ENCODE data around the gene GPATCH4. TPM values are rescaled to one million over a fixed set of nuclear protein-coding genes. Genes with fewer than 3 reads are reported as not detected.
A peak's percentile ranks its signal among the peaks of the same experiment; 100 is the strongest.
"Not testable (repeated sequence)": the region's sequence is repeated elsewhere in the genome, so short reads cannot be mapped to it uniquely, and the experiment has no call there.

The GPATCH4 gene
- total RNA-seq, 1 donor from 2014 or later = 15.9 TPM

GRCh38 chr1:156631152-156631551 lies 29.9 kb upstream of the GPATCH4 start:
- ATAC-seq (ENCODE audit: poor library complexity); intact Hi-C loops (cut with DNase I); DNase-seq: not testable (repeated sequence)

- no peak for DNase-seq
- intact Hi-C loops (cut with DNase I) = no loop called here
- ATAC-seq (ENCODE audit: poor library complexity) = no peak
Measured at GRCh38 chr1:156629823-156630449, 28.7 kb upstream of the GPATCH4 start.

- no peak for DNase-seq
- intact Hi-C loops (cut with DNase I) = loop anchor here (1.0 kb wide), 1 partner anchor 30 kb away; no protein-coding TSS in a partner anchor
- no peak for ATAC-seq (ENCODE audit: poor library complexity)
Measured at GRCh38 chr1:156627313-156627880, 26.1 kb upstream of the GPATCH4 start.

- intact Hi-C loops (cut with DNase I) = no loop called here
- no peak for ATAC-seq (ENCODE audit: poor library complexity)
- DNase-seq = no peak
Measured at GRCh38 chr1:156626079-156626438, 24.8 kb upstream of the GPATCH4 start.

- peak; percentile 70 for ATAC-seq (ENCODE audit: poor library complexity)
- intact Hi-C loops (cut with DNase I) = no loop called here
- DNase-seq = peak; percentile 74
Measured at GRCh38 chr1:156625436-156626078, 24.3 kb upstream of the GPATCH4 start.

- ATAC-seq (ENCODE audit: poor library complexity) (peak; percentile 17), DNase-seq (no peak)
- intact Hi-C loops (cut with DNase I) = no loop called here
Measured at GRCh38 chr1:156624814-156625435, 23.6 kb upstream of the GPATCH4 start.

- peak; percentile 79 for ATAC-seq (ENCODE audit: poor library complexity)
- peak; percentile 70 for DNase-seq
- intact Hi-C loops (cut with DNase I) = no loop called here
Measured at GRCh38 chr1:156623946-156624813, 22.9 kb upstream of the GPATCH4 start.

GRCh38 chr1:156622581-156623297 lies 21.5 kb upstream of the GPATCH4 start:
- no peak for DNase-seq
- intact Hi-C loops (cut with DNase I) = no loop called here
- ATAC-seq (ENCODE audit: poor library complexity) = no peak

- ATAC-seq (ENCODE audit: poor library complexity) (no peak), DNase-seq (no peak)
- intact Hi-C loops (cut with DNase I) = no loop called here
Measured at GRCh38 chr1:156619582-156619955, 18.3 kb upstream of the GPATCH4 start.

- no peak for ATAC-seq (ENCODE audit: poor library complexity)
- intact Hi-C loops (cut with DNase I) = no loop called here
- no peak for DNase-seq
Measured at GRCh38 chr1:156618853-156619581, 17.7 kb upstream of the GPATCH4 start, which contains the start of gene HAPLN2. Gene HAPLN2 (plus strand): TSS chr1:156619415. CDS start chr1:156623491, 4,076 bp downstream.

- intact Hi-C loops (cut with DNase I) = no loop called here
- ATAC-seq (ENCODE audit: poor library complexity) = peak; percentile 83
- DNase-seq = peak; percentile 51
Measured at GRCh38 chr1:156616463-156616862, 15.2 kb upstream of the GPATCH4 start.

GRCh38 chr1:156615946-156616345 lies 14.7 kb upstream of the GPATCH4 start:
- intact Hi-C loops (cut with DNase I) = no loop called here
- DNase-seq (no peak), ATAC-seq (ENCODE audit: poor library complexity) (peak; percentile 13)

GRCh38 chr1:156612666-156613065 lies 11.4 kb upstream of the GPATCH4 start:
- DNase-seq (no peak), ATAC-seq (ENCODE audit: poor library complexity) (no peak)
- intact Hi-C loops (cut with DNase I) = no loop called here

- DNase-seq; ATAC-seq (ENCODE audit: poor library complexity); intact Hi-C loops (cut with DNase I): not testable (repeated sequence)
Measured at GRCh38 chr1:156610072-156610471, 8.8 kb upstream of the GPATCH4 start.

GRCh38 chr1:156608981-156609380 lies 7.7 kb upstream of the GPATCH4 start:
- DNase-seq (no peak), ATAC-seq (ENCODE audit: poor library complexity) (no peak)
- intact Hi-C loops (cut with DNase I) = loop anchor here (5.0 kb wide), 2 partner anchors 162 to 222 kb away; no protein-coding TSS in a partner anchor

- ATAC-seq (ENCODE audit: poor library complexity) (peak; percentile 97), DNase-seq (no peak)
- intact Hi-C loops (cut with DNase I) = loop anchor here (5.0 kb wide), 2 partner anchors 161 to 221 kb away; no protein-coding TSS in a partner anchor
Measured at GRCh38 chr1:156608036-156608674, 6.9 kb upstream of the GPATCH4 start.

GRCh38 chr1:156607344-156607743 lies 6.1 kb upstream of the GPATCH4 start:
- not testable (repeated sequence) for ATAC-seq (ENCODE audit: poor library complexity); DNase-seq
- intact Hi-C loops (cut with DNase I) = loop anchor here (5.0 kb wide), 2 partner anchors 160 to 220 kb away; no protein-coding TSS in a partner anchor
